Mesodermal cell (in vitro differentiated cells): ENCODE data around the gene PHYHIPL.

Experiments used
- H3K27ac ChIP-seq: 2 replicates; pipeline ENCODE4 v1.7.0; 2013; ENCODE audit warnings: mild to moderate bottlenecking, low read depth, low read length, moderate library complexity; ENCODE audit not compliant: severe bottlenecking
- H3K36me3 ChIP-seq: 2 replicates; pipeline ENCODE4 v1.7.1; 2013; ENCODE audit warnings: mild to moderate bottlenecking, low read length, moderate library complexity; ENCODE audit not compliant: control insufficient read depth, insufficient read depth
- H3K4me1 ChIP-seq: one replicate; pipeline ENCODE4 v1.7.1; 2013; ENCODE audit warnings: mild to moderate bottlenecking, low read length; ENCODE audit not compliant: insufficient read depth, control insufficient read depth, poor library complexity, severe bottlenecking
- H3K4me3 ChIP-seq: 2 replicates; pipeline ENCODE4 v1.7.0; 2013; ENCODE audit warnings: low read length, control low read depth, mild to moderate bottlenecking; ENCODE audit not compliant: insufficient read depth, poor library complexity, severe bottlenecking; ENCODE audit errors: extremely low read depth
- H3K9me3 ChIP-seq: 2 replicates; pipeline ENCODE4 v1.7.1; 2013; ENCODE audit warnings: mild to moderate bottlenecking, low read length, moderate library complexity; ENCODE audit not compliant: control insufficient read depth
- WGBS, 2 experiments: methylation state at CpG; one replicate each; pipeline ENCODE4 v1.1.5; 2013; ENCODE audit warnings: missing lambda C conversion rate in 2 of 2; ENCODE audit not compliant: insufficient coverage in 2 of 2; 5-methylcytosine and 5-hydroxymethylcytosine counted together

Gene PHYHIPL

DNA sequence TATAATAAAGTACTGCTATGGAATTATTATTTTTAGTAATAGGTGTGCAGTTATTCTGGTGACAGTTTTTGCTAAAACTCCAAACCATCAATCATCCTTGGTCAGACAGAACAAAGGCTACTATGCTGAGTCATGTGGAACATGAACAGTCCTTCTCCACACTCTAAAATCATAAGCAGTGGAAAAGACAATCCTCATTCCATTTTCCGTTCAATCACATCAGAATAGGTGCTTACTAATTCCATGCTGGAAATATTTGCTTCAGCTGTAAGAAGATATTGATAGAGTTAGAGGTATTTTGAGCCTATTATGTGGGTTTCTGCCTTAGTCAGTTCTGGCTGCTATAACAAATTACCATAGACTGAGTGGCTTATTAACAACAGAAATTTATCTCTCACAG is 103.0 kb downstream of the PHYHIPL start:
- no peak overlapping the region for H3K4me3 ChIP-seq
- no peaks in the 10 kb centered on the region for H3K4me1 ChIP-seq
- no peaks in the 10 kb centered on the region for H3K9me3 ChIP-seq
- no peak overlapping the region for H3K27ac ChIP-seq
- no peaks in the 10 kb centered on the region for H3K36me3 ChIP-seq
- no CpG with 5 or more reads among the region's 1 CpG for WGBS, 2 experiments

DNA sequence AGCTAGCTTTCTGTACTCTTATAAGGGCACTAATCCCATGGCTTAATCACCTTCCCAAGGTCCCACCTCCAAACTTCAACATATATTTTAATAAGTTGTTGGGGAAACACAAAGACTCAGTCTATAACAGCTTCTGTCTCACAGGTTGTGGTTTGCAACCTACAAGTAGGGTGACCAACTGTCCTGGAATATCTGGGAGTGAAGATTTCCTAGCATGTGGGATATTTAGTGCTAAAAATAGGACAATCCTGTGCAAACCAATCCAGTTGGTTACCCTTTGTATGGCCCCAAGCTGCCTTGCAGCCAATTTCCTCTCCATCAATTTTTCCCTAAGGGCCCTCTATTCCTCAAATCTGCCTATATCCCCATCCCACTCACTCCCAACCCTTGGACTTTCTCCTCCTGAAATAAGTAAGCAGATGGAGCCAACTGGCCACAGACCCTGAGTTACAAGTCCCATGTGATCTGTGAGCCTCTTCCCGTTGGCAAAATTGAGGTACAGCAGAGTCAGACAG is 103.6 kb downstream of the PHYHIPL start:
- no CpG with 5 or more reads among the region's 1 CpG for WGBS, 2 experiments
- Histone ChIP-seq H3K27ac (no peak overlapping the region), H3K9me3 (no peaks in the 10 kb centered on the region), H3K4me3 (no peak overlapping the region), H3K36me3 (no peaks in the 10 kb centered on the region), H3K4me1 (no peaks in the 10 kb centered on the region)

GRCh38 chr10:59281861-59282260 is 105.4 kb downstream of the PHYHIPL start:
- no peak overlapping the region for H3K27ac ChIP-seq
- no peaks in the 10 kb centered on the region for H3K36me3 ChIP-seq
- H3K9me3 ChIP-seq = no peaks in the 10 kb centered on the region
- WGBS, 2 experiments = 80% methylated on average over 1 of the region's 1 CpG; no CpG with 5 or more reads in 1 of the 2 experiments
- no peaks in the 10 kb centered on the region for H3K4me1 ChIP-seq
- no peak overlapping the region for H3K4me3 ChIP-seq

DNA sequence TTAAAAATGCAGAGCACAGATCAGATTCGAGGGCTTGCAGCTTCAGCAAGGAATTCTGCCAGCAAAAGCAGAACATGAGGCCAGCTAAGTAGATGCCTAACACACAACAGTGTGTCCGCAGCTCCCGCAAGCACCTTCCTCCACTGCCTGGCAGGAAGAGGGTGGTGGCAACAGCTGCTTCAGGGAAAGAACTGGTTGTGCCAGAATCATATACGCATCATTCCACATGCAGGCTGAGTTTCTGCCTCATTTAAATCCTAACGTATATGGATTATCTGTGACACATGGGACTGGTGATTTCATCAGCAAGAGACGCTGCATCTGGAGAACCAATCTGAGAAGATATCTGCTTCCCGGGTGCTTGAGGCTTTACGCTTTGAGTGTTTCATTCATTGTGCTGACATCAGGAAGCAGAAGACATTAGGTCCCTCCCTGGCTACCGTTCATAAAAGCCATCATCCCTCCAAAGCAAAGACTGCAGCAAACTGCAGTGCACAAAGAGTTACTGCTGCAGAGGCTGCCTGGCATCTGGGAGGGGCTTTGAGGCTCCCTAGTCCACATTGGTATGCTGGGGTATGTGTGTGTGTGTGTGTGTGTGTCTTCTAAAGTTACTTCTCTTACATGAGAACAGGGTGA is 107.1 kb downstream of the PHYHIPL start:
- Histone ChIP-seq H3K27ac (no peak overlapping the region), H3K36me3 (no peaks in the 10 kb centered on the region), H3K4me3 (no peak overlapping the region), H3K4me1 (no peaks in the 10 kb centered on the region), H3K9me3 (no peaks in the 10 kb centered on the region)
- 86 to 87% methylated on average over 8 to 9 of the region's 9 CpGs for WGBS, 2 experiments

GRCh38 chr10:59284118-59284975 is 107.9 kb downstream of the PHYHIPL start:
- H3K4me1 ChIP-seq = no peaks in the 10 kb centered on the region
- H3K9me3 ChIP-seq = no peaks in the 10 kb centered on the region
- H3K36me3 ChIP-seq = no peaks in the 10 kb centered on the region
- H3K27ac ChIP-seq = no peak overlapping the region
- no peak overlapping the region for H3K4me3 ChIP-seq
- 83 to 87% methylated on average over 7 of the region's 7 CpGs for WGBS, 2 experiments

GRCh38 chr10:59285073-59285472 is 108.6 kb downstream of the PHYHIPL start:
- Histone ChIP-seq H3K4me1 (no peaks in the 10 kb centered on the region), H3K4me3 (no peak overlapping the region), H3K27ac (no peak overlapping the region), H3K9me3 (no peaks in the 10 kb centered on the region), H3K36me3 (no peaks in the 10 kb centered on the region)
- WGBS, 2 experiments = 89% methylated on average over 4 of the region's 4 CpGs; no CpG with 5 or more reads in 1 of the 2 experiments

DNA sequence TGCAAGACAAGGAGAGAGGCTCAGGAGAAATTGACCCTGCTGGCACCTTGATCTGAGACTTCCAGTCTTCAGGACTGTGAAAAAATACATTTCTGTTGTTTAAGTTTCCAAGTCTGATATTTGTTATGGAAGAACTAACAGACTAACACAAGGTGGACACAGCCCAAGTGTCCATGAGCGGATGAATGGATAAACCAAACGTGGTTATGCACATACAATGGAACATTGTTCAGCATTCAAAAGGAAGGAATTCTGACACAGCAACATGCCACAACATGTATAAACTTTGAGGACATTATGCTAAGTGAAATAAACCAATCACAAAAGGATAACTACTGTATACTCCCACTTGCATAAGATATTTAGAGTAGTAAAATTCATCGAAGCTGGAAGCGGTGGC is 109.4 kb downstream of the PHYHIPL start:
- Histone ChIP-seq H3K4me3 (no peak overlapping the region), H3K36me3 (no peaks in the 10 kb centered on the region), H3K27ac (no peak overlapping the region), H3K4me1 (no peaks in the 10 kb centered on the region), H3K9me3 (no peaks in the 10 kb centered on the region)
- 73% methylated on average over 4 of the region's 4 CpGs; no CpG with 5 or more reads in 1 of the 2 experiments for WGBS, 2 experiments

DNA sequence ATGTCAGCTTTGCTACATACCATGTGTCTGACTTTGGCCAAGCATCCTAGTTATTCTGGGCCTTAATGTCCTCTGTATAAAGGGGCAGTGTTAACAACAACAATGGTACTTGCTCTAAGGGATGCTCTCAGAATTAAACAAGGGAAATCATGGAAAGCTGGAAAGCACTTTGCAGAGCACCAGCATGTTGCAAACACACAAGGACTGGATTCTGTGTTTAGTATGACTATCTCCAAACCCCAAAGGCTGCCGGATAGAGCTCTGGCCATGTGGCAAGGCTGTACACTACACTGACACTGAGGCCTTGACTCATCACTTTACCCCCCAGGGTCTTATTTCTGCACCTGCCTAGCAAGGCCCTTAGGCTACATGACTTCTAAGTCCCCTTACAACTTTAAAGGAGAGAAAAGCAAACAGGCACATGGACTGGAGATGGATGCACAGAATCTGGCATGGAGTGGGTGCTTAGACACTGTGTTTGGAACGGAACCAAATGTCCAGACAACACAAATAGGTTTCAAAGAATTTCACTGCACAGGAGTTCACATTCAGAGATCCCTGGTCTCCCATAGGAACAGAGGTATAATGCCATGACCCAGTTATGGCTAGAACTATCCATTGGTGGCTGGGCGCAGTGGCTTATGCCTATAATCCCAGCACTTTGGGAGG is 111.3 kb downstream of the PHYHIPL start:
- Histone ChIP-seq H3K4me3 (no peak overlapping the region), H3K4me1 (no peaks in the 10 kb centered on the region), H3K27ac (no peak overlapping the region), H3K36me3 (no peaks in the 10 kb centered on the region), H3K9me3 (no peaks in the 10 kb centered on the region)
- WGBS, 2 experiments = 78 to 100% methylated on average over 1 to 2 of the region's 3 CpGs

GRCh38 chr10:59289853-59290252 is 113.4 kb downstream of the PHYHIPL start:
- H3K4me1 ChIP-seq = no peaks in the 10 kb centered on the region
- H3K4me3 ChIP-seq = no peak overlapping the region
- H3K9me3 ChIP-seq = no peaks in the 10 kb centered on the region
- H3K27ac ChIP-seq = no peak overlapping the region
- no peaks in the 10 kb centered on the region for H3K36me3 ChIP-seq
- 54 to 83% methylated on average over 1 to 2 of the region's 3 CpGs for WGBS, 2 experiments

DNA sequence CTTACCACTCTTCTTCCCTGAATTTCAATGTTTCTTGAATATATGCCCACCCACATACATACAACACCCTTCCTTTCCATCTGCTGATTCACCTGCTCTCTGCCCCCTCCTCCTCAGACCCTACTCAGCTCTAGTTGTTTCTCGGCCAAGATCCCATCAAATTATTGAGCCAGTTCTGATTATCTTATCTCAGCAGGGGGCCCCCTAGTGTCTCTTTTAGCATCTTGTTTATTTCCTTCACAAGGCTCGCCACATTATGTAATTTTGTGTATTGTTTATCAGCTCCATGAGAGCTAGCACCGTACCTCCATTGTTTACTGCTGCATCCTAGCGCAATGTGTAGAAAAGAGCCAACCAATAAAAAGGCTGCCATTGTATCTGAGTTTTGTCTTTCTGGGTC is 114.0 kb downstream of the PHYHIPL start:
- WGBS, 2 experiments = 73 to 95% methylated on average over 2 of the region's 4 CpGs
- no peak overlapping the region for H3K27ac ChIP-seq
- H3K36me3 ChIP-seq = no peaks in the 10 kb centered on the region
- H3K9me3 ChIP-seq = no peaks in the 10 kb centered on the region
- no peaks in the 10 kb centered on the region for H3K4me1 ChIP-seq
- no peak overlapping the region for H3K4me3 ChIP-seq
